Hepatocyte (in vitro differentiated cells): Measurements from ENCODE around the gene STK32B.

ENCODE experiments used
- EZH2phosphoT487 ChIP-seq: fragments of 200-600 bp; sonication (generic); IDR thresholded peaks from one replicate; pipeline ENCODE4 v1.6.1; 2018; ENCODE audit warnings: antibody characterized with exemption, mild to moderate bottlenecking, low read depth, moderate library complexity; ENCODE audit not compliant: unreplicated experiment, severe bottlenecking
- TF ChIP-seq, protein P1 (sequence below): fragments of 200-600 bp; sonication (generic); IDR thresholded peaks from 2 replicates; pipeline ENCODE4 v1.5.1; 2016; ENCODE audit warnings: antibody characterized with exemption, mild to moderate bottlenecking; ENCODE audit not compliant: poor library complexity

DNA sequence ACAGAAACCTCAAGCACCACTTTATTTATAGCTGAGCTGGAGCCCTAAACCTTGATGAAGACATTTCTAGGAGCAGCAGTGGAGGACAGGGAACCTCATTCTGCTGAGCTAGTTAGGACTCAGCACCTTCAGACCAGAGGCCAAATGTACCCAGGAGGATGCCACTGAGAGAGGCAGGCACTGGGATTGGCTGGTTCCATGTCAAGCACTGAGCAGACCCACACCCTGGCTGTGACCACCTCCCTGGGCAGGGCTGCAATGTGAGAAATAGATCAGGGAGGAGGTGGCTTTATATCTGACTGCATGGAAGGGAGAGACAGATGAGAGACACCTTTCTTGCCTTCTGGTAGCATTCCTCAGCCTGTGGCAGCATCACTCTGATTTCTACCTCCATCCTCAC lies 304.6 kb downstream of the STK32B start:
- TF ChIP-seq, protein P1, sequence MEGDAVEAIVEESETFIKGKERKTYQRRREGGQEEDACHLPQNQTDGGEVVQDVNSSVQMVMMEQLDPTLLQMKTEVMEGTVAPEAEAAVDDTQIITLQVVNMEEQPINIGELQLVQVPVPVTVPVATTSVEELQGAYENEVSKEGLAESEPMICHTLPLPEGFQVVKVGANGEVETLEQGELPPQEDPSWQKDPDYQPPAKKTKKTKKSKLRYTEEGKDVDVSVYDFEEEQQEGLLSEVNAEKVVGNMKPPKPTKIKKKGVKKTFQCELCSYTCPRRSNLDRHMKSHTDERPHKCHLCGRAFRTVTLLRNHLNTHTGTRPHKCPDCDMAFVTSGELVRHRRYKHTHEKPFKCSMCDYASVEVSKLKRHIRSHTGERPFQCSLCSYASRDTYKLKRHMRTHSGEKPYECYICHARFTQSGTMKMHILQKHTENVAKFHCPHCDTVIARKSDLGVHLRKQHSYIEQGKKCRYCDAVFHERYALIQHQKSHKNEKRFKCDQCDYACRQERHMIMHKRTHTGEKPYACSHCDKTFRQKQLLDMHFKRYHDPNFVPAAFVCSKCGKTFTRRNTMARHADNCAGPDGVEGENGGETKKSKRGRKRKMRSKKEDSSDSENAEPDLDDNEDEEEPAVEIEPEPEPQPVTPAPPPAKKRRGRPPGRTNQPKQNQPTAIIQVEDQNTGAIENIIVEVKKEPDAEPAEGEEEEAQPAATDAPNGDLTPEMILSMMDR, result no peak
- no peak for TF ChIP-seq EZH2phosphoT487
